K562 (cell line): ENCODE data around the gene SYT7. TPM values are rescaled to one million over a fixed set of nuclear protein-coding genes. Genes with fewer than 3 reads are reported as not detected.

ENCODE experiments used
- ATAC-seq: fragments of 200-7000 bp; cut with Tn5 transposase; 3 replicates; pipeline ENCODE4 v1.9.1; 2020; ENCODE audit warnings: moderate library complexity
- BruUV-seq: library from RNA; stranded (reverse); fragments of 400-500 nt; replicated peaks from 2 replicates; lab custom pipeline; 2021; lab: Mats Ljungman, UMichigan
- CTCF ChIA-PET: fragments of 300-600 bp; formaldehyde crosslinking; extraction: SDS; loops from one replicate; lab custom pipeline; 2021; ENCODE audit warnings: low intra/inter-chr PET ratio; lab: Yijun Ruan, JAX
- POLR2A ChIA-PET: fragments of 300-600, 350-650 bp; sonication (Branson Sonifier 250); formaldehyde crosslinking; extraction: SDS; loops from one replicate; lab custom pipeline; 2021; ENCODE audit warnings: antibody characterized with exemption, inconsistent platforms; lab: Yijun Ruan, JAX
- DNase-seq, 4 experiments: peaks; one replicate each; pipeline versions ENCODE4 v3.0.0 to v3.0.0-alpha.2; 2011 to 2018; ENCODE audit warnings: low spot score in 3 of 4, mixed read lengths in 3 of 4; ENCODE audit errors: extremely low read depth in 1 of 4
- FAIRE-seq: peaks from 2 replicates; lab custom pipeline; 2011; peaks lifted over from hg19 to GRCh38; lab: Jason Lieb, UNC
- H2AFZ ChIP-seq: 2 replicates; pipeline ENCODE4 v1.6.0; 2011; ENCODE audit warnings: low read depth, low read length, control low read depth, inconsistent platforms
- H3K27ac ChIP-seq: fragments of 200-600 bp; 3 replicates; pipeline ENCODE4 v1.8.0; 2011; ENCODE audit warnings: low read depth, mild to moderate bottlenecking, control low read depth, inconsistent platforms, low read length, moderate library complexity, mixed read lengths; ENCODE audit errors: extremely low read depth
- H3K27me3 ChIP-seq, 2 experiments: fragments of 300-600 bp in 1 of 2; 2 replicates in 1 of 2; 3 replicates in 1 of 2; pipeline versions ENCODE4 v1.6.0 to v1.8.0; 2011; ENCODE audit warnings: inconsistent platforms in 2 of 2, low read length in 2 of 2, mild to moderate bottlenecking in 1 of 2, mixed read lengths in 1 of 2, moderate library complexity in 1 of 2; ENCODE audit not compliant: control insufficient read depth in 2 of 2, insufficient read depth in 2 of 2
- H3K36me3 ChIP-seq: fragments of 300-600 bp; 3 replicates; pipeline ENCODE4 v1.8.0; 2011; ENCODE audit warnings: mild to moderate bottlenecking, low read length, inconsistent platforms; ENCODE audit not compliant: control insufficient read depth, insufficient read depth
- H3K4me1 ChIP-seq, 2 experiments: fragments of 200-600 bp in 1 of 2; replicated peaks in 1 of 2; 2 replicates in 1 of 2; 3 replicates in 1 of 2; pipeline versions ENCODE4 v1.5.1 to v1.8.0; 2011; ENCODE audit warnings: inconsistent platforms in 2 of 2, low read length in 2 of 2, mild to moderate bottlenecking in 1 of 2, mixed read lengths in 1 of 2, moderate library complexity in 1 of 2; ENCODE audit not compliant: control insufficient read depth in 2 of 2, insufficient read depth in 2 of 2
- H3K4me2 ChIP-seq: 2 replicates; pipeline ENCODE4 v1.6.1; 2011; ENCODE audit warnings: low read length, control low read depth, inconsistent platforms, mixed read lengths; ENCODE audit not compliant: insufficient read depth
- H3K4me3 ChIP-seq: fragments of 200-600 bp; sonication (generic), shearing (Covaris generic); 2 replicates; pipeline ENCODE4 v1.5.1; 2016; ENCODE audit warnings: control low read depth, inconsistent platforms
- H3K79me2 ChIP-seq: fragments of 200-600 bp; 3 replicates; pipeline ENCODE4 v1.8.0; 2011; ENCODE audit warnings: low read length, inconsistent platforms; ENCODE audit not compliant: control insufficient read depth, insufficient read depth
- H3K9ac ChIP-seq, 2 experiments: 2 replicates each; pipeline versions ENCODE4 v1.6.0 to v1.6.1; 2011; ENCODE audit warnings: low read depth in 2 of 2, low read length in 2 of 2, control low read depth in 1 of 2, inconsistent platforms in 1 of 2, mild to moderate bottlenecking in 1 of 2, mixed read lengths in 1 of 2; ENCODE audit not compliant: insufficient read depth in 1 of 2
- H3K9me1 ChIP-seq: one replicate; pipeline ENCODE4 v1.6.0; 2011; ENCODE audit warnings: inconsistent platforms, mild to moderate bottlenecking, low read length, moderate library complexity; ENCODE audit not compliant: control insufficient read depth, insufficient read depth
- H3K9me3 ChIP-seq: replicated peaks from 2 replicates; pipeline ENCODE4 v1.5.1; 2011; ENCODE audit warnings: low read depth, low read length, inconsistent platforms; ENCODE audit not compliant: control insufficient read depth, insufficient read depth
- H4K20me1 ChIP-seq: replicated peaks from 2 replicates; pipeline ENCODE4 v1.6.1; 2011; ENCODE audit warnings: low read length, inconsistent platforms, mixed read lengths; ENCODE audit not compliant: control insufficient read depth, insufficient read depth
- ADNP ChIP-seq: fragments of 200-800 bp; sonication (Bioruptor generic); IDR thresholded peaks from 2 replicates; pipeline ENCODE4 v1.6.1; 2016; ENCODE audit warnings: missing genetic modification characterization, missing compliant biosample characterization
- ASH1L ChIP-seq: fragments of 450-650 bp; IDR thresholded peaks from 2 replicates; pipeline ENCODE4 v1.6.1; 2018; ENCODE audit warnings: borderline replicate concordance, mild to moderate bottlenecking, low read depth; ENCODE audit not compliant: partially characterized antibody
- C11orf30 ChIP-seq: fragments of 450-650 bp; IDR thresholded peaks from 2 replicates; pipeline ENCODE4 v1.6.1; 2016; ENCODE audit warnings: low read depth, mild to moderate bottlenecking
- CGGBP1 ChIP-seq: fragments of 250-450 bp; sonication (Bioruptor Pico); IDR thresholded peaks from 2 replicates; pipeline ENCODE4 v1.9.0; 2021; ENCODE audit warnings: mild to moderate bottlenecking
- CREBBP ChIP-seq: IDR thresholded peaks from one replicate; pipeline ENCODE4 v1.6.1; 2012; ENCODE audit warnings: low read depth, mild to moderate bottlenecking, control low read depth, inconsistent platforms, low read length
- FUS ChIP-seq: fragments of 200-400 bp; formaldehyde crosslinking; optimal IDR thresholded peaks from 2 replicates; pipeline ENCODE3; 2017; ENCODE audit warnings: low read depth, low read length
- GABPA ChIP-seq: fragments of 200-800 bp; sonication (Bioruptor generic); conservative IDR thresholded peaks from 2 replicates; pipeline ENCODE4 v1.6.1; 2016; ENCODE audit warnings: low read depth, missing genetic modification characterization, missing compliant biosample characterization
- HEY1 ChIP-seq: fragments of 250-450 bp; sonication (Bioruptor Pico); IDR thresholded peaks from 2 replicates; pipeline ENCODE4 v1.5.0; 2020; ENCODE audit warnings: mild to moderate bottlenecking, moderate library complexity, borderline replicate concordance
- HNRNPK ChIP-seq: fragments of 200-400 bp; formaldehyde crosslinking; IDR thresholded peaks from one replicate; pipeline ENCODE4 v1.6.1; 2018; ENCODE audit warnings: mild to moderate bottlenecking, low read depth, low read length; ENCODE audit not compliant: poor library complexity, severe bottlenecking
- NFIC ChIP-seq: fragments of 450-650 bp; IDR thresholded peaks from 2 replicates; pipeline ENCODE4 v1.6.1; 2017; ENCODE audit warnings: mild to moderate bottlenecking, inconsistent platforms
- ZNF695 ChIP-seq: fragments of 450-650 bp; formaldehyde crosslinking; IDR thresholded peaks from 2 replicates; pipeline ENCODE4 v1.4.0; 2020; ENCODE audit warnings: mild to moderate bottlenecking, moderate library complexity
- ZNF75A ChIP-seq: fragments of 450-650 bp; formaldehyde crosslinking; IDR thresholded peaks from 2 replicates; pipeline ENCODE4 v1.4.0; 2020; ENCODE audit warnings: mild to moderate bottlenecking
- WGBS: fragments of 100-300 bp; shearing (Covaris generic); methylation state at CpG from one replicate; pipeline ENCODE4 v1.1.6; 2016; ENCODE audit warnings: low coverage, mixed read lengths; ENCODE audit not compliant: insufficient coverage; ENCODE audit errors: missing lambda C conversion rate; 5-methylcytosine and 5-hydroxymethylcytosine counted together
- in situ Hi-C: fragments of 300-500 bp; cut with MboI; formaldehyde crosslinking; loops from 4 replicates; pipeline ENCODE4 v1.15.0; 2018; ENCODE audit warnings: inconsistent platforms, mixed read lengths
- intact Hi-C: fragments of 100-400 bp; cut with micrococcal nuclease; formaldehyde crosslinking; loops from 2 replicates; pipeline ENCODE4 v1.14.2; 2022
- polyA plus RNA-seq, 8 experiments: library from polyadenylated mRNA; depleted of rRNA in 4 of 8; stranded (reverse) in 5 of 8; unstranded in 3 of 8; fragments of >200 nt; fragmentation: Nextera tagmentation in 2 of 8; fragmentation: Illumina TruSeq in 1 of 8; extraction: Ambion mirVana in 2 of 8; extraction: Trizol in 1 of 8; gene quantifications; 2 replicates each; pipeline versions ENCODE4 v1.2.1 to v1.2.3, GENCODE V29; 2011 to 2014; ENCODE audit warnings: inconsistent platforms in 1 of 8, missing spikeins in 1 of 8
- total RNA-seq, 7 experiments: library from RNA; depleted of rRNA in 6 of 7; stranded (reverse); fragments of >200 nt in 6 of 7; fragmentation: Illumina TruSeq in 2 of 7; extraction: Trizol in 2 of 7; gene quantifications; 2 replicates each; pipeline versions ENCODE4 v1.2.1 to v1.2.3, GENCODE V29; 2011 to 2021; ENCODE audit warnings: low replicate concordance in 1 of 7

SYT7 gene
- total and polyA plus RNA-seq, 9 of the 15 experiments (the other 6 are each of a cell fraction or from before 2014, with no cell fraction given), result 0.01 to 0.51 (median 0.16) TPM; not detected in 1

GRCh38 chr11:61611309-61611708 is 30.4 kb upstream of the SYT7 start (continued):
- no peak for TF ChIP-seq CGGBP1 (CRISPR knock-in tag)
- no peak for TF ChIP-seq HEY1 (CRISPR knock-in tag)
- no peak for TF ChIP-seq FUS
- TF ChIP-seq C11orf30, result no peak
- TF ChIP-seq NFIC, result no peak
- TF ChIP-seq CREBBP, result no peak
- no peak for TF ChIP-seq HNRNPK
- TF ChIP-seq ZNF695 (CRISPR knock-in tag), result no peak

DNA sequence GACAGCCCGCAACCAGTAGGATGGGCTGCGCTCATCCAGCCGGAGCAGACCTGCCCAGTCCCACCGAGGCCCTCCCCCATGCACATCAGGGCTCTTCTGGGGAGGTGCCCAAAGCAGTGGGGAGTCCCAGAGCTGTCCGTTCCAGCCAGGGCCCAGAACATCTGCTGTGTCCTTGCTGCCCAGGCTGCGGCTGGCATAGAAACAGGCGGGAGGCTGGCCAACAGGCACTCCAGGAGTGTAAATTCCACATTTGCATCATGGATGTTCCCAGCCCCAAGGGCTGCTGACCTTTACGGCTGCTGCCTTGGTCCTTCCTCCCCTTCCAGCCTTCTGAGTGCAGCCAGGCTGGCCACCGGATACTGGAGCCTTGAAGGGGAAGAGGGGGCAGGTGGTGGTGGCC is 30.0 kb upstream of the SYT7 start:
- BruUV-seq, result no TSS peak
- no peak overlapping the region for H3K4me3 ChIP-seq
- no peak for DNase-seq
- H3K4me1 ChIP-seq, result no peaks in the 10 kb centered on the region; a peak in 1 of 5 replicates
- peaks cover 8 to 77% of the 10 kb centered on the region in 2 experiments; a peak in 4 of 5 replicates for H3K27me3 ChIP-seq
- no peak overlapping the region for H3K27ac ChIP-seq
- H3K79me2 ChIP-seq, result no peaks in the 10 kb centered on the region
- H3K36me3 ChIP-seq, result no peaks in the 10 kb centered on the region
- peaks cover 14% of the 10 kb centered on the region for H4K20me1 ChIP-seq
- 4% methylated on average over 8 of the region's 9 CpGs for whole genome bisulfite sequencing
- no peak overlapping the region for H3K9ac ChIP-seq
- in situ Hi-C loops (no loop called here), intact Hi-C loops (no loop called here)
- no peak overlapping the region for H2AFZ ChIP-seq
- no peaks in the 10 kb centered on the region for H3K9me3 ChIP-seq
- H3K4me2 ChIP-seq, result no peak overlapping the region
- ChIA-PET CTCF (no interaction called here), POLR2A (no interaction called here)
- ATAC-seq, result no peak
- peaks cover 2% of the 10 kb centered on the region for H3K9me1 ChIP-seq
- no peak for TF ChIP-seq ZNF75A (CRISPR knock-in tag)
- TF ChIP-seq ADNP, result no peak
- TF ChIP-seq GABPA (tag), result no peak
- no peak for TF ChIP-seq ASH1L
- no peak for FAIRE-seq
